ENCODE measurements around the gene RAB17. TPM values are rescaled to one million over a fixed set of nuclear protein-coding genes. Genes with fewer than 3 reads are reported as not detected.

The RAB17 gene
- total RNA-seq, 4 donors from 2014 or later: 37.6 to 88.1 (median 70.1) TPM

- Histone ChIP-seq H3K27me3 (no peaks in the 10 kb centered on the region), H3K36me3 (no peaks in the 10 kb centered on the region), H3K4me3 (replicated peaks in 1 of 3) (no peak overlapping the region), H3K4me1 (peaks cover 10 to 12% of the 10 kb centered on the region in 2 donors), H3K9me3 (no peaks in the 10 kb centered on the region), H3K27ac (peak overlapping the region; percentile 50 to 80 (median 55))
- TF ChIP-seq POLR2A (IDR thresholded peaks at IDR 0.05) (peak in 1 of 2 donors; percentile 63), CTCF (IDR thresholded peaks at IDR 0.05) (no peak)
- WGBS, 2 donors: 16 to 17% methylated on average over 15 of the region's 15 CpGs
- peak; percentile 34 to 40 for DNase-seq
- intact Hi-C loops (cut with DNase I): no loop called here
These were observed 13.3 kb upstream of the RAB17 start for GRCh38 chr2:237603718-237604362.

- H3K36me3 ChIP-seq: no peaks in the 10 kb centered on the region
- no peak for TF ChIP-seq POLR2A (IDR thresholded peaks at IDR 0.05)
- no peak for TF ChIP-seq CTCF (IDR thresholded peaks at IDR 0.05)
- H3K4me3 ChIP-seq (replicated peaks in 1 of 3): no peak overlapping the region
- H3K9me3 ChIP-seq: no peaks in the 10 kb centered on the region
- peak overlapping the region in 2 of 3 donors; percentile 55 to 80 for H3K27ac ChIP-seq
- intact Hi-C loops (cut with DNase I): no loop called here
- H3K27me3 ChIP-seq: no peaks in the 10 kb centered on the region
- WGBS, 2 donors: 73 to 78% methylated on average over 13 of the region's 13 CpGs
- peaks cover 10 to 12% of the 10 kb centered on the region in 2 donors for H3K4me1 ChIP-seq
- no peak for DNase-seq
These were observed 12.6 kb upstream of the RAB17 start for GRCh38 chr2:237603049-237603717.

GRCh38 chr2:237602409-237602808, 11.9 kb upstream of the RAB17 start:
- no peak overlapping the region for H3K4me3 ChIP-seq (replicated peaks in 1 of 3)
- 90 to 93% methylated on average over 7 of the region's 7 CpGs for WGBS, 2 donors
- no peaks in the 10 kb centered on the region for H3K27me3 ChIP-seq
- H3K36me3 ChIP-seq: no peaks in the 10 kb centered on the region
- no peak for TF ChIP-seq POLR2A (IDR thresholded peaks at IDR 0.05)
- no peak for TF ChIP-seq CTCF (IDR thresholded peaks at IDR 0.05)
- H3K9me3 ChIP-seq: no peaks in the 10 kb centered on the region
- H3K27ac ChIP-seq: no peak overlapping the region
- peaks cover 10 to 12% of the 10 kb centered on the region in 2 donors for H3K4me1 ChIP-seq
- DNase-seq: no peak
- intact Hi-C loops (cut with DNase I): no loop called here

GRCh38 chr2:237601453-237602116, 11.1 kb upstream of the RAB17 start:
- Histone ChIP-seq H3K4me1 (peaks cover 10 to 12% of the 10 kb centered on the region in 2 donors), H3K27ac (peak overlapping the region in 1 of 3 donors; percentile 70), H3K9me3 (no peaks in the 10 kb centered on the region), H3K27me3 (no peaks in the 10 kb centered on the region), H3K4me3 (replicated peaks in 1 of 3) (no peak overlapping the region), H3K36me3 (no peaks in the 10 kb centered on the region)
- DNase-seq: no peak
- no peak for TF ChIP-seq CTCF (IDR thresholded peaks at IDR 0.05)
- TF ChIP-seq POLR2A (IDR thresholded peaks at IDR 0.05): no peak
- WGBS, 2 donors: 78 to 92% methylated on average over 9 to 14 of the region's 14 CpGs
- intact Hi-C loops (cut with DNase I): no loop called here

All from thyroid gland (tissue), 4 donors.